Measurements from ENCODE around the gene RASGRF1.
"Not testable (repeated sequence)": the region's sequence is repeated elsewhere in the genome, so short reads cannot be mapped to it uniquely, and the experiment has no call there.

Gene RASGRF1

GRCh38 chr15:79041601-79042168 lies 48.9 kb downstream of the RASGRF1 start:
- DNase-seq (ENCODE audit: low read depth): no peak

- DNase-seq (ENCODE audit: low read depth): no peak
These were observed 52.7 kb downstream of the RASGRF1 start for GRCh38 chr15:79037848-79038247.

GRCh38 chr15:79036323-79036722 lies 54.3 kb downstream of the RASGRF1 start:
- DNase-seq (ENCODE audit: low read depth): no peak

GRCh38 chr15:79035814-79036213 lies 54.8 kb downstream of the RASGRF1 start:
- DNase-seq (ENCODE audit: low read depth): no peak

GRCh38 chr15:79035111-79035601 lies 55.4 kb downstream of the RASGRF1 start:
- DNase-seq (ENCODE audit: low read depth): no peak

GRCh38 chr15:79034284-79034683 lies 56.3 kb downstream of the RASGRF1 start:
- no peak for DNase-seq (ENCODE audit: low read depth)

GRCh38 chr15:79032656-79033055 lies 57.9 kb downstream of the RASGRF1 start:
- DNase-seq (ENCODE audit: low read depth): no peak

GRCh38 chr15:79031821-79032220 lies 58.8 kb downstream of the RASGRF1 start:
- DNase-seq (ENCODE audit: low read depth): no peak

GRCh38 chr15:79031201-79031600 lies 59.4 kb downstream of the RASGRF1 start:
- no peak for DNase-seq (ENCODE audit: low read depth)

GRCh38 chr15:79030470-79030869 lies 60.1 kb downstream of the RASGRF1 start:
- DNase-seq (ENCODE audit: low read depth): no peak

- DNase-seq (ENCODE audit: low read depth): peak; percentile 6
These were observed 62.1 kb downstream of the RASGRF1 start for GRCh38 chr15:79028411-79028964.

- DNase-seq (ENCODE audit: low read depth): no peak
These were observed 62.8 kb downstream of the RASGRF1 start for GRCh38 chr15:79027532-79028410.

- no peak for DNase-seq (ENCODE audit: low read depth)
These were observed 64.8 kb downstream of the RASGRF1 start for GRCh38 chr15:79025802-79026201.

- DNase-seq (ENCODE audit: low read depth): no peak
These were observed 65.4 kb downstream of the RASGRF1 start for GRCh38 chr15:79025201-79025600.

GRCh38 chr15:79024493-79024892 lies 66.1 kb downstream of the RASGRF1 start:
- DNase-seq (ENCODE audit: low read depth): not testable (repeated sequence)

GRCh38 chr15:79023918-79024317 lies 66.7 kb downstream of the RASGRF1 start:
- DNase-seq (ENCODE audit: low read depth): no peak

- DNase-seq (ENCODE audit: low read depth): no peak
These were observed 67.1 kb downstream of the RASGRF1 start for GRCh38 chr15:79023546-79023890.

GRCh38 chr15:79018960-79019359 lies 71.6 kb downstream of the RASGRF1 start:
- DNase-seq (ENCODE audit: low read depth): no peak

GRCh38 chr15:79017953-79018352 lies 72.6 kb downstream of the RASGRF1 start:
- DNase-seq (ENCODE audit: low read depth): no peak

- no peak for DNase-seq (ENCODE audit: low read depth)
These were observed 73.9 kb downstream of the RASGRF1 start for GRCh38 chr15:79016527-79017170.

GRCh38 chr15:79015416-79015815 lies 75.2 kb downstream of the RASGRF1 start:
- no peak for DNase-seq (ENCODE audit: low read depth)

GRCh38 chr15:79010278-79010677 lies 80.3 kb downstream of the RASGRF1 start:
- DNase-seq (ENCODE audit: low read depth): no peak

- DNase-seq (ENCODE audit: low read depth): no peak
These were observed 81.2 kb downstream of the RASGRF1 start for GRCh38 chr15:79009379-79009778.
